Mucosa of stomach (tissue), 1 donor: ENCODE data around the gene INPP5A.

Source experiments
- H3K27me3 ChIP-seq: one replicate; pipeline ENCODE4 v1.7.0; 2013; ENCODE audit warnings: mild to moderate bottlenecking, low read length; ENCODE audit not compliant: control insufficient read depth, insufficient read depth
- H3K36me3 ChIP-seq: one replicate; pipeline ENCODE4 v1.7.0; 2013; ENCODE audit warnings: low read length; ENCODE audit not compliant: control insufficient read depth, insufficient read depth
- H3K4me1 ChIP-seq: one replicate; pipeline ENCODE4 v1.7.0; 2013; ENCODE audit warnings: mild to moderate bottlenecking, low read length; ENCODE audit not compliant: control insufficient read depth, insufficient read depth
- H3K4me3 ChIP-seq: one replicate; pipeline ENCODE4 v1.7.0; 2013; ENCODE audit warnings: low read length
- H3K9ac ChIP-seq: one replicate; pipeline ENCODE4 v1.7.0; 2013; ENCODE audit warnings: mild to moderate bottlenecking, low read length, moderate library complexity
- H3K9me3 ChIP-seq: one replicate; pipeline ENCODE4 v1.7.0; 2013; ENCODE audit warnings: mild to moderate bottlenecking, low read length, moderate library complexity; ENCODE audit not compliant: control insufficient read depth
- donor health status: Pancreatic carcinoma.

The INPP5A gene

DNA sequence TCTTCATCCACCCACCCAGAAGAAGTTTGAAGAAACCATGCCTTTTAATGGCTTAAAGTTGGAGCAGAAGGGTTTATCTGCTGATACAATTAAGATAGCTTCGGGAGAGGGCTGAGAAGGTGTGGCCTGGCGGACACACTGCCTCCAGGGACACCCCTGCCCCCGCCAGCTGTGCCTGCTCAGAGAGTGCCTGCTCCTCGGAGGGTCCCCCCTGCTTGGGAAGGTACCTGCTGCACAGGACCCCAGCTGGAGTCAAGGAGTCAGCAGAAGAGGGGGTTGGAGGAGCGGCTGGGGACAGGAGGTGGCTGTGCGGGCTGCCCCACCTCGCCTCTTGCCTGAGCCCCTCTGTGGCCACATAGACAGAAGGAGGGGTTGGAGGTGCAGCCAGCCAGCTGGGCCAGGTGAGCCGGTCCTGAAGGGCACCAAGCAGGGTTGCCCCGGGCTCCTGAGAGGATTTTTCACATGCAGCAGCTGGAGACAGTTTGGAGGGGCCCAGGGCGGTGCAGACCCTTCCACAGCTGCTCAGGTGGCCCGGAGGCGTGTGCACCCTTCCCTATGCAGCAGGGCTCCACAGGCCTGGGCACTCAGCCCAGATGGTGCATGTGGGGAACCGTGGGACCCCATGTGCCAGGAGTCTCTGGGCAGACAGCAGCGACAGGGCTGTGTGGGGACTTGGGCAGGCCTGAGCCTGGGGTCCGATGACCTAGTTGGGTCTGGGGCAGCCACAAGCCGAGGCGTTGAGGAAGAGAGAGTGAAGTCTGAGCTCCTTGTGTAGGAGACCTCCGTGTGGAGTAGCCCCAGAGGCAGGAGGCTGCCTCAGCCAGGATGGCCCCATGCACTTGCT is 118.9 kb downstream of the INPP5A start:
- H3K4me1 ChIP-seq = peaks cover 36% of the 10 kb centered on the region
- H3K4me3 ChIP-seq = no peak overlapping the region
- H3K36me3 ChIP-seq = peaks cover 5% of the 10 kb centered on the region
- H3K9ac ChIP-seq = peak overlapping the region; percentile 10
- no peaks in the 10 kb centered on the region for H3K27me3 ChIP-seq
- no peaks in the 10 kb centered on the region for H3K9me3 ChIP-seq

DNA sequence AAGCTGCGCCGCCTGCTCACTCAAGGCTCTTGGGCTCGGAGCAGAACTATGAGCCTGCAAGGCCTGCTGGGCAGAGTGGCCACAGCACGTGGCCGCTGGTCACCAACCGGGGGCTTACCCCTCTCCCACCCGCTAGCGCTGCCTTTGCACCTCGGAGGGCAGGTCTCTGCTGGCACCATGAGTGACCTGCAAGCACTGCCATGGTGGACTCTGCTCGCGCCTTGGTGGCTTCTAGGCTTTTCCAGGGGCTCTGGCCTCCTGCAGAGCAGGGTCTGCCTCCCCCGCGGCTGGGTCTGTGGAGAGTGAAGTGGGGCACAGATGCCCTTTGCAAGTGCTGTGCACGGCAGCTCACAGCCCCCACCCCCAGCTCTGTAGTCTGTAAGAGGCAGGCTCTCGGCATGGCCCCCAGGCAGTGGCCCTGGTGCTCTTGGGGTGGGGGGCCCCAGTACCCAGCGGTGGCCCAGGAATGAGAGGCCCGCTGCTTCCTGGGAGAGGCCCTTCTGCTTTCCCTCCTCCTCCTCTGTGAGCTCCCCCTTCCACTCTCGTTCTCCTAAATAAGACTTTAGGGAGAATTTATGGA is 119.6 kb downstream of the INPP5A start:
- no peaks in the 10 kb centered on the region for H3K9me3 ChIP-seq
- peaks cover 5% of the 10 kb centered on the region for H3K36me3 ChIP-seq
- H3K4me3 ChIP-seq = no peak overlapping the region
- peaks cover 43% of the 10 kb centered on the region for H3K4me1 ChIP-seq
- H3K9ac ChIP-seq = no peak overlapping the region
- no peaks in the 10 kb centered on the region for H3K27me3 ChIP-seq

DNA sequence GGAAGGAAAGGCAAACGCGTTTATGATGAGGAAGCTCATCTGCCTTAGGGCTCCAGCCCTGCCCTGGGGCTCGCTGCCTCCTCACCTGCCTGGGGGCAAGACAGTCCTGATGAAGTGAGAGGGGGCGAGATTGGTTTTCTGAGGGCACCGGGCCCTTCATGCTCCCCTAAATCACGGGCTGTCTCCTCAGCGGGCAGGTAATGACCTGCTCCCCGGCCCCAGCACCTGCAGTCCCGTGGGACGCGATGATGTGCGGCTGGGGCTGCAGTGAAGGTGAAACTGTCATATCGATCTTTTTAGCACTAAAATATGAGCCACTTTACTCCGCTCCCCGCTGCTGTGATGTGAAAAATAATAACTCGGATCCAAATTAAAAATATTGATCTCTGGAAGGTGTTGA is 120.2 kb downstream of the INPP5A start:
- Histone ChIP-seq H3K27me3 (no peaks in the 10 kb centered on the region), H3K9me3 (no peaks in the 10 kb centered on the region), H3K4me1 (peaks cover 48% of the 10 kb centered on the region), H3K4me3 (no peak overlapping the region), H3K36me3 (peaks cover 5% of the 10 kb centered on the region), H3K9ac (no peak overlapping the region)

DNA sequence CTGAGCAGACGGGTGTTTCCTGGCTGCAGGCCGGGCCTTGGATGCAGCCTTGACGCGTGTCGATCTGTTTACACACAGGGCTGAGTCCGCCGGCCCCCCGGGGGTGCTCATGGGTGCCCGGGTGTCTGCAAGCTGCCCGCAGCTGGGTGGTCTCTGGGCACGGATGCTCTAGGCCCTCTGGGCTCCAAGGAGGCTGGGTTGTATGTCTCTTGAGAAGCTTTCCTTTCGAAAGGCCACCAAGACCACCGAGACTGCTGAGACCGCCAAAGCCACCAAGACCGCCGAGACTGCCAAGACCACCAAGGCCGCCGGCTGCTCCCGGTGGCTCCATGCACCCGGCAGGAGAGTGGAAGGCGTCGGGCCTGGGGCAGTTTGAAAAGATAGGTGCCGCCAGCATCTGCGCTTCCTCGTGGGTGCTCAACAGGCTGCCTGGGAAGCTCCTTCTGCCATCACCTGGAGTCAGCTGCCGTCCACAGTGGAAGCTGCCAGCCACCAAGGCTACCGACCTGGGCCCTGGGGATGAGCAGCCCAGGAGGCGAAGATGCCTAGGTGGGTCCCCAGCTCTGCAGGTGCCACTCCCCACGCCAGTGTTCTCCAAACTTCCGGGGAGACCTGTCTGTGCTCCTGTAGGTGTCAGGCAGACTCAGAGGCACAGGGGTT is 121.1 kb downstream of the INPP5A start:
- no peaks in the 10 kb centered on the region for H3K27me3 ChIP-seq
- H3K4me3 ChIP-seq = no peak overlapping the region
- no peaks in the 10 kb centered on the region for H3K9me3 ChIP-seq
- peaks cover 49% of the 10 kb centered on the region for H3K4me1 ChIP-seq
- H3K36me3 ChIP-seq = peaks cover 5% of the 10 kb centered on the region
- H3K9ac ChIP-seq = no peak overlapping the region

DNA sequence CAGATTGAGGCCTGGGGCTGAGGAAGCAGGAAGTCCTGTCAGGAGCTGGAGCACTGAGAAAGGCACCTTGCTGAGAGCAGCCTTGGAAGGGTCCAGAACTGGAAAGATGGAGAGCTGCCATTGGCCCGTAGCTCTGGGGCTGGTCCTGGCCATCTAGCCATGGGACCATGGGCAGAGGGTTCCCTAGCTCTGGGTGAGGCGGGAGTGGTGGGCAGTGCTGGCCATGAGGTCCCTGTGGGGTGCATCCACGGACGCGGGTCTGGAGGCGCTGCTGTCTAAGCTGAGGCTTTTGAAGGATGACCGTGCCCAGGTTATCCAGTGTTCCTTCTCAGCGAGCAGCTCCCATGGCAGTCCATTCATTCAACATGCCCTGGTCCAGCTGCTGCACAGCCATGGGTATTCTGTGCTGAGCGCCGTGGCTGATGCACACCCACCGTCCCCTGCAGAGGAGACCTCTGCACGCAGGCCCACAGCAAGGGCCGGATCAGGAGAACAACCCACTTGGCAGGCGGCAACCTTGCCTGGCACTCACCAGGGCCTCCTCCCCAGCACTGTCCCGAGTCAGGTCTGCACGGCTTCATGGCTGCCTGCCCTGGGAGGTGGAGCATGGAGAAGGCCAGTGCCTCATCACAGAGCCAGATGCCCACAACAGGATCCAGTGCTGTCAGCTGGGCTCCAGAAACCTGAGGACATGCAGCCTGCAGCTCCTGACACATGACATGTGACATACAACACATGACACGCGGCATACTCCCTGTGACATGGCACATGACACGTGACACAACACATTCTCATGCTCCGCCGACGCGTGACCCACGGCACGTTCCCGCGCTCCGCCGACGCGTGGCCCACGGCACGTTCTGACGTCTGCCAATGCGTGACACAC is 121.9 kb downstream of the INPP5A start:
- H3K9me3 ChIP-seq = no peaks in the 10 kb centered on the region
- no peak overlapping the region for H3K9ac ChIP-seq
- H3K27me3 ChIP-seq = no peaks in the 10 kb centered on the region
- peaks cover 55% of the 10 kb centered on the region for H3K4me1 ChIP-seq
- H3K36me3 ChIP-seq = peaks cover 5% of the 10 kb centered on the region
- H3K4me3 ChIP-seq = no peak overlapping the region

DNA sequence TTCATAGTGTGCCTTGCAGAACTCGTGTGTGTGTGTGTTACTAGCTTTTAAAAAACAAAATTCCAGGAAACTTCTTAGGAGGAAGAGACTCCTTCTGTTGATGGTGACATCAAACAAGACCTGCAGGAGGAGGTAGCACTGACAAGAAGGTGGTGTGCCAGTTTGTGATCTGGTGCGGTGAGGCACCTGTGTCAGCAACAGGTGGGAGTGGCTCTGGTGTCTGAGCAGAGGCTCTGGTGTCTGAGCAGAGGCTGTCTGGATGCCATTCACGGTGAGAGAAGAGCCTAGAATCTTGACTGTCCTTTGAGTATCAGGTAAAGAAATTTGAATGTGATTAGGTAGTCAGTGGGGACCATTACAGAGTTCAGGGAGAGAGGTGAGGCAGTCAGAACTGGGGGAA is 122.8 kb downstream of the INPP5A start:
- H3K36me3 ChIP-seq = peaks cover 5% of the 10 kb centered on the region

DNA sequence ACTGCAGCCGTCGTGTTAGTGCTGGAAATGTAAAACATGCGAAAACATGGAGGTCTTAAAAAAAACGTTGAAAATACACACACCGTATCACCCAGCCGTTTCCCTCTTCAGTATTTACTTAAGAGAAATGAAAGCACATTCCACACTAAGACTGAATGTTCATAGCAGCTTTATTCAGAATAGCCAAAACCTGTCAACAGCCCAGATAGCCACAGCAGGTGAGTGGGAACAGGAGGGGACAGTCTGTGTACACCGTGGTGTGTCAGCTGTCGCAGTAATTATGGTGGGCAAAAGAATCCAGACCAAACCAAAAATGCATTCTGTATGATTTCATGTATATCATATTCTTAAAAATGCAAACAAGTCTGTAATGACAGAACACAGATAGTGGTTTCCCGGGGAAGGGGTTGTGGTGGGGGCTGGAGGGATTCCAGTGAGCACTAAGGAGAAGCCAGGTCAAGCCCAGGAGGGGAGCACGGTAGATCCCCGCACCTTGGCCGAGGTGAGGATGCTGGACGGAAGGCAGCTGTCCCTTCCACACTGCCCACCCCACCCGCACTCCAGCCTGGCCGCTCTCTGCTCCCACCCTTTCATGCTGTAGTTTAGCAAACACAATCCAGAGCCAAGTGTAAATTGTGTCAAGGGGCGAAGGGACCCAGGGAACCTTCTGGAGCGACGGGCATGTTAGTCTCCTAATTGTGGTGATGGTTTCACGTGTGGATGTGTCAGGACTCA is 124.8 kb downstream of the INPP5A start:
- H3K36me3 ChIP-seq = peaks cover 5% of the 10 kb centered on the region
- H3K9me3 ChIP-seq = no peaks in the 10 kb centered on the region
- peaks cover 58% of the 10 kb centered on the region for H3K4me1 ChIP-seq
- H3K9ac ChIP-seq = no peak overlapping the region
- H3K27me3 ChIP-seq = no peaks in the 10 kb centered on the region
- no peak overlapping the region for H3K4me3 ChIP-seq

More for the DNA sequence above, 122.8 kb downstream of the INPP5A start:
- Histone ChIP-seq H3K9ac (no peak overlapping the region), H3K9me3 (no peaks in the 10 kb centered on the region), H3K4me1 (peaks cover 57% of the 10 kb centered on the region), H3K4me3 (no peak overlapping the region), H3K27me3 (no peaks in the 10 kb centered on the region)

DNA sequence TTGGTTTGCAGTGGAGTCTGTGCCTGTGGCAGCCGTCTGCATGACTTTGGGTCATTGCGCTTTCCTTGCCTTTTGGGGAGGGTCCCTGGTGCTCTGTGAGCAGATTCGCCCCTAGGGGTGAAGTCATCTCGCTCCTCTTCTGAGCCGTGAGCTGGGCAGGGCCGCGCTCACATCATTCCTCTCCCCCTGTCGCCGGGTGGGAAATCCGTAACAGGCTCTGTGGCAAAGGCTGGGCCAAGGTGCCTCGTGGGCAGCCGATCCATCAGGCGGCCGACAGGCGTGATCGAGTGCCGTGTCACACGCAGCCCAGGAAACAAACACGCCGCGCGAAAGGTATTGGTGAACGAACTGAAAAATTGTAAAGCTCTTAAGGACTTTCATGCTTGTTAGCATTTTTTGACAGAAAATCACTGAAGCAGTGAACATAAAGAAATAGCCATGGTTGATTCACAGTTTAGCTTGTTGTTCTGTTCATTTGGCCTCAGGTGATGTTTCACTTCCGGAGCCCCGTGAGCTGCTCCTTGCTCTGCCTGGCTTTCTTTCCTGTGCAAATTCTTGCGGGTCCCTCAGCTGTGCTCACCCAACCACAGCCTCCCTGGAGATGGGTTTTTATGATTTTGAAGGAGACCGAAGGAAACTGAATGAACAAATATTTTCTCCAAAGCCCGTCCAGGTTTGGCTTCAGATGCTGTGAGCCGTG is 126.2 kb downstream of the INPP5A start:
- peaks cover 5% of the 10 kb centered on the region for H3K36me3 ChIP-seq
- H3K4me1 ChIP-seq = peaks cover 60% of the 10 kb centered on the region
- H3K9me3 ChIP-seq = no peaks in the 10 kb centered on the region
- H3K9ac ChIP-seq = no peak overlapping the region
- H3K27me3 ChIP-seq = no peaks in the 10 kb centered on the region
- H3K4me3 ChIP-seq = no peak overlapping the region

DNA sequence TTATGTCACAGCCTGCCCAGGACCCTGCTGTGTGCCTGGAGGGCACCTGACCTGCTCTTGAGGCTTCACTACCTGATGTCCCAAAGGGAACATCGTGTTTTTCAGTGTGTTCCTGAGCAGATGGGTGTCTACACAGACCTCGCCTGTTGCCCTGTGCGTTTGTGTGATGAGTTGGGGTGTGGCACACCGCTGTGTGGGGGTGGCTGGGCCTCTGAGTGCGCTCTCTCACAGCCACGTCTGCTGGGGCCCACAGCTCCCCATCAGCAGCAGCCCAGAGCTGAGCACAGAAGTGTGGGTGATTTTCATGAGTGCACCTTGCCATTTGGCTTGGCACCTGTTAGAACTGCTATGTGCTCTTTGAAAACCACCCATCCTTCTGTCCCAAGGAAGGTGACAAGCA is 126.8 kb downstream of the INPP5A start:
- peaks cover 56% of the 10 kb centered on the region for H3K4me1 ChIP-seq
- H3K4me3 ChIP-seq = no peak overlapping the region
- H3K36me3 ChIP-seq = no peaks in the 10 kb centered on the region
- no peaks in the 10 kb centered on the region for H3K9me3 ChIP-seq
- H3K9ac ChIP-seq = no peak overlapping the region
- no peaks in the 10 kb centered on the region for H3K27me3 ChIP-seq

DNA sequence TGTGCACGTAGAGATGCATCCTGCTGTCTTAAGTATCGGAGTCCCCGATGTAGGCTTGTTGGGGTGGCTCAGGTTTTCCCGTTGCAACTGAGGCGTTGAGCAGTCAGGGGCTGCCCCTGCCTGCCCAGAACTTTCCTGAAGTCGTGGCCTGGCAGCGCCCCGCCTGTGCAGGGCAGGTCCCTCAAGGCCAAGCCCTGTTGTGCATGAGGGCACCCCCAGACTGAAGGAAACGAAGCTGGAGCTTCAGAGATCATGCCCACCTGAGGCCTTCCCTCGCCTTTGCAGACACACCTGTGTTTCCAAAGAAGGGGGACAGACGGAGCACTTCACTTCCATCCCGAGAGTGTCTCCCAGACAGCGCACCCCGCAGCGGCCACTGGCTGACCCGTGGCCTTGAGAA is 127.3 kb downstream of the INPP5A start:
- H3K4me1 ChIP-seq = peaks cover 51% of the 10 kb centered on the region

More for the DNA sequence above, 127.3 kb downstream of the INPP5A start:
- no peak overlapping the region for H3K4me3 ChIP-seq
- no peak overlapping the region for H3K9ac ChIP-seq
- H3K36me3 ChIP-seq = no peaks in the 10 kb centered on the region
- H3K27me3 ChIP-seq = no peaks in the 10 kb centered on the region
- no peaks in the 10 kb centered on the region for H3K9me3 ChIP-seq
